ENCODE results near the gene ST7.

The ST7 gene

DNA sequence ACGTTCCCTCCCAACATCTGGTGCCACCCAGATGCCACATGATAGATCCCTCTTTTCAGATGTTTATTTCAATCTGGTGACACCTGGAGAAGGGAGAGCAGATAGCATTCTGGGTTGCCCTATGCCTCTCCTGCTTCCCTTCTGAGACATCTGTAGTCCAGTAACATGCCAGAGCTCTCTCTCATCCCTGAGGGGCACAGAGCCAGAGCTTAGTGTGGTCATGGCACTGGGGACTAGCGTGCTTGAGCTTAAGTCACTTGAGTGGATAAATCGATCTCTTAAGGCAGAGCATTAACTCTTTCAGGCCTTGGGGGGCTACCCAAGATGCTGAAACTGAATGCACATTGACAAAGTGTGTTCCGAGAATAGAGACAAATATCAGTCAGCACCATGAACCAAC is 321.6 kb downstream of the ST7 start:
- CTCF ChIA-PET: no interaction called here
- TF ChIP-seq, protein P1, sequence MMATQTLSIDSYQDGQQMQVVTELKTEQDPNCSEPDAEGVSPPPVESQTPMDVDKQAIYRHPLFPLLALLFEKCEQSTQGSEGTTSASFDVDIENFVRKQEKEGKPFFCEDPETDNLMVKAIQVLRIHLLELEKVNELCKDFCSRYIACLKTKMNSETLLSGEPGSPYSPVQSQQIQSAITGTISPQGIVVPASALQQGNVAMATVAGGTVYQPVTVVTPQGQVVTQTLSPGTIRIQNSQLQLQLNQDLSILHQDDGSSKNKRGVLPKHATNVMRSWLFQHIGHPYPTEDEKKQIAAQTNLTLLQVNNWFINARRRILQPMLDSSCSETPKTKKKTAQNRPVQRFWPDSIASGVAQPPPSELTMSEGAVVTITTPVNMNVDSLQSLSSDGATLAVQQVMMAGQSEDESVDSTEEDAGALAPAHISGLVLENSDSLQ (IDR thresholded peaks at IDR 0.05): no peak
- TF ChIP-seq ZNF384 (IDR thresholded peaks at IDR 0.05): no peak
- no peak for TF ChIP-seq L3MBTL2 (conservative IDR thresholded peaks at IDR 0.05)
- no peak for TF ChIP-seq ELF4 (IDR thresholded peaks at IDR 0.05)
- TF ChIP-seq SUZ12 (IDR thresholded peaks at IDR 0.05): no peak
- TF ChIP-seq NFRKB (IDR thresholded peaks at IDR 0.05): no peak
- no peak for TF ChIP-seq FOXM1 (IDR thresholded peaks at IDR 0.05; ENCODE audit: borderline replicate concordance)
- no peak for TF ChIP-seq LEF1 (IDR thresholded peaks at IDR 0.05; ENCODE audit: borderline replicate concordance)
- no peak for TF ChIP-seq BHLHE40 (IDR thresholded peaks at IDR 0.05; ENCODE audit: borderline replicate concordance)
- no peak for TF ChIP-seq FOXA1 (IDR thresholded peaks at IDR 0.05)
- no peak for TF ChIP-seq HDGF (IDR thresholded peaks at IDR 0.05; ENCODE audit: borderline replicate concordance)
- no peak for DNase-seq (ENCODE audit: extremely low spot score)
- POLR2A ChIA-PET: no interaction called here

DNA sequence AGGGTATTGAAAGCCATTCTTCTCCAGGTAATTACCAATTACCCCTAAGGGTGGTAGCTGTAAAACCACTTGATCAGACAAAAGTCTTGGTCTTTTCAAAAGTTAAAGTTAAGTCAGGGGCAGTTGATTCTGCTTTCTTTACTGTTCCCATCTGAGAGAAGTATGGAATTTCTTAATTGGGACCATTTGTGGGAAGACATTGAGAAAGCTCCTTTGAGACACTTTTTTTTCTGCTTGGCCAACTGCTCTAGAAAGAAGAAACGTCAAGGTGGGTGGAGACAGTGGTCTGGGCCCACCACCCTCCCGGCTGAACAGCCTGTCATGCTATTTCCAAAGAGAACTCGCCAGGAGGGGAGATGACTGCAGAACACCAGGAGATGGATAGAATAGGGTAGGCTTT is 324.3 kb downstream of the ST7 start:
- CTCF ChIA-PET: no interaction called here
- DNase-seq (ENCODE audit: extremely low spot score): no peak
- POLR2A ChIA-PET: no interaction called here

DNA sequence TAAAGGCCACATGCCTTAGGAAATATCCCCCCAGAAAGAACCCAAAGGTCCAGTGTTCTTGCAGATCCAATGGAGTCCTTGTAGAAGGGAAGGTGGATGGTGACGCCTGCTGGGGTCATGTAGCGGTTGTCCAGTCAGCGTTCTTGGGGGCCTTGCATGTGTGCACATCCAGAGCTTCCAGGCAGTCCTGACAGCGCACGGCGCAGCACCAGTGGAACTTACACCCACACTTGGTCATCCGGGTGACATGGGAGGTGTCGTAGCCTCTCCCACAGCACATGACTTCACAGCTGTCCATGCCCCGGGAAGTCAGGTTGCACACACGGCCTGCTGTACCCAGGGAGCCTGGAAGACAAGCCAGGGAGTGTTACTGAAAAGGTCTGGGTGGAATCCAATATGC is 324.7 kb downstream of the ST7 start:
- POLR2A ChIA-PET: no interaction called here
- DNase-seq (ENCODE audit: extremely low spot score): no peak
- TF ChIP-seq ZNF384 (IDR thresholded peaks at IDR 0.05): no peak
- TF ChIP-seq LEF1 (IDR thresholded peaks at IDR 0.05; ENCODE audit: borderline replicate concordance): no peak
- TF ChIP-seq HDGF (IDR thresholded peaks at IDR 0.05; ENCODE audit: borderline replicate concordance): no peak
- no peak for TF ChIP-seq FOXA1 (IDR thresholded peaks at IDR 0.05)
- TF ChIP-seq L3MBTL2 (conservative IDR thresholded peaks at IDR 0.05): no peak
- TF ChIP-seq FOXK2 (IDR thresholded peaks at IDR 0.05): no peak
- TF ChIP-seq NFRKB (IDR thresholded peaks at IDR 0.05): no peak
- no peak for TF ChIP-seq TARDBP (IDR thresholded peaks at IDR 0.05)
- TF ChIP-seq BHLHE40 (IDR thresholded peaks at IDR 0.05; ENCODE audit: borderline replicate concordance): no peak
- TF ChIP-seq SUZ12 (IDR thresholded peaks at IDR 0.05): no peak
- TF ChIP-seq ELF4 (IDR thresholded peaks at IDR 0.05): no peak
- TF ChIP-seq, protein P1 (IDR thresholded peaks at IDR 0.05): no peak
- TF ChIP-seq ARNT (IDR thresholded peaks at IDR 0.05): no peak
- TF ChIP-seq FOXM1 (IDR thresholded peaks at IDR 0.05; ENCODE audit: borderline replicate concordance): no peak
- no peak for TF ChIP-seq CTBP1 (IDR thresholded peaks at IDR 0.05; ENCODE audit: borderline replicate concordance)
- TF ChIP-seq SP1 (IDR thresholded peaks at IDR 0.05): no peak
- CTCF ChIA-PET: no interaction called here

More for the DNA sequence above, 324.3 kb downstream of the ST7 start:
- TF ChIP-seq FOXM1 (IDR thresholded peaks at IDR 0.05; ENCODE audit: borderline replicate concordance) (no peak), ZNF384 (IDR thresholded peaks at IDR 0.05) (no peak), NFRKB (IDR thresholded peaks at IDR 0.05) (no peak), LEF1 (IDR thresholded peaks at IDR 0.05; ENCODE audit: borderline replicate concordance) (no peak), ELF4 (IDR thresholded peaks at IDR 0.05) (no peak), BHLHE40 (IDR thresholded peaks at IDR 0.05; ENCODE audit: borderline replicate concordance) (no peak)

- TF ChIP-seq L3MBTL2 (conservative IDR thresholded peaks at IDR 0.05) (no peak), FOXK2 (IDR thresholded peaks at IDR 0.05) (no peak), CTBP1 (IDR thresholded peaks at IDR 0.05; ENCODE audit: borderline replicate concordance) (no peak), ZNF384 (IDR thresholded peaks at IDR 0.05) (no peak), ELF4 (IDR thresholded peaks at IDR 0.05) (no peak), HDGF (IDR thresholded peaks at IDR 0.05; ENCODE audit: borderline replicate concordance) (no peak), TARDBP (IDR thresholded peaks at IDR 0.05) (no peak), BHLHE40 (IDR thresholded peaks at IDR 0.05; ENCODE audit: borderline replicate concordance) (no peak), FOXM1 (IDR thresholded peaks at IDR 0.05; ENCODE audit: borderline replicate concordance) (no peak), NFRKB (IDR thresholded peaks at IDR 0.05) (no peak), LEF1 (IDR thresholded peaks at IDR 0.05; ENCODE audit: borderline replicate concordance) (no peak), SUZ12 (IDR thresholded peaks at IDR 0.05) (no peak), FOXA1 (IDR thresholded peaks at IDR 0.05) (no peak), ARNT (IDR thresholded peaks at IDR 0.05) (no peak), SP1 (IDR thresholded peaks at IDR 0.05) (no peak)
- TF ChIP-seq, protein P1 (IDR thresholded peaks at IDR 0.05): no peak
- CTCF ChIA-PET: no interaction called here
- DNase-seq (ENCODE audit: extremely low spot score): no peak
- POLR2A ChIA-PET: no interaction called here
Observed at GRCh38 chr7:117279203-117279602, 325.9 kb downstream of the ST7 start.

All from HEK293T (cell line).